Measurements from ENCODE around the gene TMEM245. TPM values are rescaled to one million over a fixed set of nuclear protein-coding genes. Genes with fewer than 3 reads are reported as not detected.

Gene TMEM245
- total and polyA plus RNA-seq, 2 donors (not counting 3 experiments of a cell fraction or from before 2014, with no cell fraction given): 44.2 to 48.0 TPM

DNA sequence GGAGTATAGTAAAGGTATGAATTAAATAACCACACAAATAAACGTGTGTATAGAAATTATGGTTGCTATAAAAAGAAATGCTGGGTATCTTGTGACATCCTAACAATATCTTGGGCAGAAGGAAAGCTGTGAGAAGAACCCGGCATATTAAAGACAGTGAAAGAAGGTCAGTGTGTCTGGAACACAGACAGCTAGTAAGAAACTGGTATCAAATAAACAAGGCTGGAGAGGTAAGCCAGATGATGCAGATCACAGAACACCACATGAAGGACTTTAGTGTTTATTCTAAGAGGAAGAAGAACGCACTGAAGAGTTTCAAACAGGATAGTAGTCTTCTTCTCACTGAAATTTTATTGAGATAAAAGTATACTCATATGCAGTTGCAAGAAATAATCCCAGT is 24.4 kb downstream of the TMEM245 start:
- dilution Hi-C loops (cut with MboI; ENCODE audit: extremely low pct_ligation_motif_present, low sequenced_read_pairs): no loop called here
- intact Hi-C loops (cut with micrococcal nuclease): no loop called here
- no peak for FAIRE-seq

More for the DNA sequence above, 24.4 kb downstream of the TMEM245 start:
- CTCF ChIA-PET: no interaction called here
- POLR2A ChIA-PET: no interaction called here
- H3K36me3 ChIP-seq (ENCODE audit: control insufficient read depth in 2 of 2, extremely low read depth in 1 of 2, insufficient read depth in 2 of 2, low read length in 2 of 2): peaks cover 3 to 8% of the 10 kb centered on the region in 2 experiments
- H3K4me1 ChIP-seq (ENCODE audit: control insufficient read depth, extremely low read depth, insufficient read depth, low read length): peaks cover 29% of the 10 kb centered on the region
- no peaks in the 10 kb centered on the region for H3K9me3 ChIP-seq (replicated peaks; ENCODE audit: control insufficient read depth, insufficient read depth, low read length)
- peaks cover 46% of the 10 kb centered on the region for H3K79me2 ChIP-seq (ENCODE audit: control insufficient read depth, insufficient read depth, low read length)
- no peak overlapping the region for H3K9ac ChIP-seq (replicated peaks; ENCODE audit: extremely low read depth, insufficient read depth, low read length)
- peaks cover 2% of the 10 kb centered on the region for H4K20me1 ChIP-seq (replicated peaks; ENCODE audit: control insufficient read depth, extremely low read depth, insufficient read depth, low read length)
- no TSS peak for BruUV-seq (replicated peaks)
- H3K27me3 ChIP-seq (ENCODE audit: control insufficient read depth in 2 of 2, insufficient read depth in 2 of 2, low read length in 2 of 2): no peaks in the 10 kb centered on the region
- TF ChIP-seq EZH2 (IDR thresholded peaks at IDR 0.05; ENCODE audit: borderline replicate concordance, low read depth, low read length, severe bottlenecking): no peak
- no peak for TF ChIP-seq CTCF (IDR thresholded peaks at IDR 0.05; ENCODE audit: extremely low read depth in 1 of 2, insufficient read depth in 1 of 2, low read depth in 1 of 2, low read length in 2 of 2)
- TF ChIP-seq, protein P1, sequence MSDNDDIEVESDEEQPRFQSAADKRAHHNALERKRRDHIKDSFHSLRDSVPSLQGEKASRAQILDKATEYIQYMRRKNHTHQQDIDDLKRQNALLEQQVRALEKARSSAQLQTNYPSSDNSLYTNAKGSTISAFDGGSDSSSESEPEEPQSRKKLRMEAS (IDR thresholded peaks at IDR 0.05; ENCODE audit: insufficient read depth, insufficient read length): no peak
- TF ChIP-seq MYC (IDR thresholded peaks at IDR 0.05; ENCODE audit: low read depth, low read length): no peak
- TF ChIP-seq GATA2 (IDR thresholded peaks at IDR 0.05; ENCODE audit: insufficient read depth, insufficient read length, low read depth, low read length): no peak
- TF ChIP-seq FOS (IDR thresholded peaks at IDR 0.05; ENCODE audit: borderline replicate concordance, insufficient read depth, low read length): no peak
- no peak for TF ChIP-seq POLR2AphosphoS5 (IDR thresholded peaks at IDR 0.05; ENCODE audit: insufficient read depth, low read depth, low read length)
- no peak for TF ChIP-seq POLR2A (IDR thresholded peaks at IDR 0.05; ENCODE audit: low read depth, low read length)
- TF ChIP-seq JUN (IDR thresholded peaks at IDR 0.05; ENCODE audit: borderline replicate concordance, insufficient read depth, insufficient read length, low read depth): no peak
- H3K4me2 ChIP-seq (ENCODE audit: insufficient read depth, low read length): no peak overlapping the region
- H2AFZ ChIP-seq (ENCODE audit: low read depth, low read length): no peak overlapping the region
- no peak overlapping the region for H3K27ac ChIP-seq (ENCODE audit: insufficient read depth, low read depth, low read length)
- no peak overlapping the region for H3K4me3 ChIP-seq (replicated peaks in 1 of 3; ENCODE audit: insufficient read depth in 1 of 3, low read depth in 1 of 3, low read length in 3 of 3)
- no peak for DNase-seq (ENCODE audit: low read depth, low spot score)
- no peaks in the 10 kb centered on the region for H3K9me1 ChIP-seq (replicated peaks; ENCODE audit: control insufficient read depth, extremely low read depth, insufficient read depth, low read length)
